Islet of Langerhans (tissue), 1 donor: ENCODE measurements around the gene STIM1.
"Not testable (repeated sequence)": the region's sequence is repeated elsewhere in the genome, so short reads cannot be mapped to it uniquely, and the experiment has no call there.

Experiments
- FAIRE-seq: peaks from one replicate; lab custom pipeline; 2011; peaks lifted over from hg19 to GRCh38; lab: Jason Lieb, UNC

STIM1 gene

DNA sequence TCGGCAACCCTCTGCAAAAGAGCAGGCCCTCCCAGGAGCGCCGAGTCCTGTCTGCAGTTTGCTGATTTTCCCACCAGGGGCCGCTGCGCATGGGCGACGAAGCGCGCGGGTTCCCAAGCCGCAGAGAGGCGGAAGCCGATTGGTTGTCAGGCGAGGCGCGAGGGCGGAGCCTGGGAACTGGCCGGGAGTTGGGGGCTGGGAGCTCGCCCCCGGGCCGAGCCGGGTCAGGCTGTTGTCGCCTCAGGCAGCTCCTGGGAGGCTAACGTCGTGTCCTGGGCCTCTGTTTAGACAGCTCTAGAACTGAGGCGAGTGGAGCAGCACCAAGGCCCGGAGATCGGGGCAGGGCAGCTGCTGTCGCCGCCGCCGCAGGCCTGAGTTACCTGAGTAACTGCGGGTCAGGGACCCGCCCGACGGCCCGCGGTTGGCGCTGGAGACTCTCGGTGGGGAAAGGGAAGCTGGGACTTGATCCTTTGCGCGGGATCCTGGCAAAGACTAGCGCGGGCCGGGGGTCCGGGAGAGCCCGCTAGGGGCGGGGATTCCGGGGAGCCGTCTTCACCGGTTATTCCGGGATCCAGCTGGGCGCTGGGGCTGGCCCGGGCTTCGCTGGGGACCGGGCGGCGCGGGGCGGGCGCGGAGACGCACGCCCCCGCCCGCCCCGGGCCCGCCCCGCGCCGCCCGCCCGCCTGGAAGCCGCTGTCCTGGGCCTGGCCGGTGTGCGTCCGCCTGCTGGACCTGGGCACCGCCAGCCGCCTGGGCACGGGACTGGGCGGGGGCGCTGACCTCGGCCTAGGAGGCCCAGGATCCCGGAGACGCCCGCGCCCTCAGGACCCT is at the start of gene STIM1:
Gene STIM1 (plus strand): TSS at position 688 of the 831 bp plus-strand sequence. CDS start 607 bp downstream, outside the sequence.
- no peak for FAIRE-seq

GRCh38 chr11:3807909-3808860 is 47.3 kb upstream of the STIM1 start, which contains the start of gene PGAP2:
PGAP2 (plus strand) TSS chr11:3808560; CDS start chr11:3811260, 2,700 bp downstream.
- no peak for FAIRE-seq

DNA sequence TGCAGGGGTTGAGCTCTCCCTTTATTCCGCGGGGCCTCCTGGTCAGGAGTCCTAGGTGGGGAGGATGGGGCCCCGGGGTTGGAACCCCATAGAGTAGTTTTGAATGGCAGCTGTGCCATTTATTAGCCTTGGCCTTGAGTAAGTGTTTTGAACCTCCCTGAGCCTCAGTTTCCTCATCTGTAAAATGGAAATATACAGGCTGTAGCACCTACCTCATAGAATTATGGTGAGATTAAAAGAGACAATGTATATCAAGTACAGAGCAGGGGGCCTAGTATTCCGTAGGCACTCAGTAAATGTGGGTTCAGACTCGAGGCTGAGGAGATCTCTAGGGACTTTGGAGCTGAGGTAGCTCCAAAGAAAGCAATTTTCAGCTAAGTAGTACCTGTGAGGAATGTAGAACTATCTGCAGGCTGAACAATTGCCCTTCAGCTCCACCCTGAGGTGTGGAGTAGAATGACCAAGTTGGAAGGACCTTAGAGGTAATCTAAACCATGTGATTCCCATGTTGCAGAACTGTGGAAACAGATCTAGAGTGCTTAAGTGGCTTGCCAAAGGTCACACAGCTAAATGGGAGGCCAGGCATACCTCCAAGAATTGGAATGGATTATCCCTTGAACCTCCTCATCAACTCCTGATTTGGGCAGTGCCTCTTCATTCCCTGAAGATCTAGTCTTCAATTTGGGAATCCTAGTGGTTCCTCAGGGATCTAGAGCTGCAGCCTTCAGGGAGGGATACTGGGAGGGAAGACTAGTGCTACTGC is 46.4 kb upstream of the STIM1 start:
- peak; percentile 55 for FAIRE-seq

DNA sequence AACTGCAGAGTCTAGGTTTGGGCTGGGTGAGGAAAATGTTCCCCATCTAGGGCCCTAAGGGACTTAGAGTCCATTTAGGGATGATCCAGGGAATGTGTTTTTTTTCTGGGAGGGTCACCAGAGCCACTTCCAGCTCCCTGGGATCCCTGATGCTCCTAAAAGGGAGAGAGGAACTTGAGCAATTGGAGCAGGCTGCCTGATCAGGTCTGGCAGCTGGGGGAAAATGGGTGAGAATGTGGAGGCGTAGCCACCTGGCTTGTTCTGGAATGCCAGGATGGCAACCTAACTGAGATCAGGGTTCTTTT is 45.9 kb upstream of the STIM1 start:
- FAIRE-seq: no peak

DNA sequence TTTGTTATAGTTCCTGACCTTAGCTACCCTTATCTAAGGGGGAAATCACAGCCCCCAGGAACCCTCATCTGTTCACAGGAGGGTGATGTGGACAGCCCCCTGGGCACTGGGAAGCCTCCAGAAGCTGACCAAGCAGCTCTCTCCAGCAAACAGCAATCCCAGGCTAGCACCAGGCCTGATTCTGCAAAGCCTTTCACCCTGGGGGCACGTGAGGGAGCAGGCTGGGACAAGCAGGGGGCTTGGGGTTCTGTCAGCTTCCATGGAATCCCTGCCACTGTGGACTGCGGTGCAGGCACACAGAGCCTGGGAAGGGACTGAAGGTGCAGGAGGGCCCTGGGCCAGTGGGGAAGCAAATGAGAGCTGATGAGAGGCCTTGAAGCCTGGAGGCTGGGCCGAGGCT is 45.0 kb upstream of the STIM1 start:
- FAIRE-seq: no peak

GRCh38 chr11:3810951-3811350 is 44.5 kb upstream of the STIM1 start:
- no peak for FAIRE-seq

DNA sequence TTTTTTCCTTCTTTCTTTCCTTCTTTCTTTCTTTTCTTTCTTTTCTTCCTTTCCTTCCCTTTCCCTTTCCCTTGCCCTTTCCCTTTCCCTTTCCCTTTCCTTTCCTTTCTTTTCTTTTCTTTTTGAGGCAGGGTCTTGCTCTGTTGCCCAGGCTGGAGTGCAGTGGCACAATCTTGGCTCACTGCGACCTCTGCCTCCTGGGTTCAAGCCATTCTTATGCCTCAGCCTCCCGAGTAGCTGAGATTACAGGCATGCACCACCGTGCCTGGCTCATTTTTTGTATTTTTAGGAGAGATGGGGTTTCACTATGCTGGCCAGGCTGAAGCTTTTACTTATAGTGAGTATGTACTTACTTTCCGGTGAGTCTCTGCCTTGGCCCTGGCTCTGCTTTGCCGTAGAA is 40.6 kb upstream of the STIM1 start:
- not testable (repeated sequence) for FAIRE-seq

- no peak for FAIRE-seq
These were observed 39.6 kb upstream of the STIM1 start for GRCh38 chr11:3815845-3816244.

GRCh38 chr11:3816673-3817072 is 38.8 kb upstream of the STIM1 start:
- FAIRE-seq: no peak

- no peak for FAIRE-seq
These were observed 38.2 kb upstream of the STIM1 start for GRCh38 chr11:3817181-3817800.

DNA sequence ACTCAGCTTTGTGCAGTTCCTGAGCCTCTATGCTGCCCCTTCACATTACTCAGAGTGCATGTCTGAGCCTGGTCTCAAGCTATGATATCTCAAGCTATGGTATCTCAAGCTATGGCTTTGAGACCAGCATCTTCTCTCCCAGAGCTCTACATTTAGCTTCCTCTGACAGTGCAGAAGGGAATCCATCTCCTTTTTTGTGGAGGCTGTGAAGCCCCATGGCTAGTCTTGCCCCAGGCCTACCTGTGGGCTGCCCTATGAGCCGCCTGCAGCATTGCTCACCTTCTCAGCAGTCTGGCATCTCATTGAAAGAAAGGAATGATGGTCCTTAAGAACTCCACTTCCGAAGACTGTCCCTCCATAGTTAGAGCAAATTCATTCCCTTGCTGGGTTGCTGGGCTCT is 34.5 kb upstream of the STIM1 start:
- FAIRE-seq: no peak

GRCh38 chr11:3822312-3822711 is 33.2 kb upstream of the STIM1 start:
- FAIRE-seq: no peak

DNA sequence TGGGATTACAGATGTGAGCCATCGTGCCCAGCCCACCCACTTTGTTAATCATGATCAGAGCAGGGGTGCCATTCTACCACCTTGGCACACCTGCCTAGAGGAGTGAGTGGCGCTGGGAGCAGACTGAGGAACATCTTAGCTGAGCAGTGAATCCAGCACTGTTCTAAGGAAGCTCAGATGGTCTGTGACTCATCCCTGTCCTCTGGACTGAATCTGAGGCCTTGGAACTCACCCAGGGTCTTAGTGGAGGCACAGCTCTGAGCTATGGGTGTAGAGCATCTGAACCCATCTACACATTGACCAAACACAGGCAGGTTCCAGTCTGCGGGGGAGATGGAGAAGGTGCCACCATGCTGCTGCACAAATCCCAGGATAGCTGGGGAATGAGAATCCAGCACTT is 32.2 kb upstream of the STIM1 start:
- FAIRE-seq: no peak

- no peak for FAIRE-seq
These were observed 31.5 kb upstream of the STIM1 start for GRCh38 chr11:3823762-3824506.

GRCh38 chr11:3824714-3825472 is 30.6 kb upstream of the STIM1 start:
- FAIRE-seq: no peak

GRCh38 chr11:3825473-3826154 is 29.9 kb upstream of the STIM1 start:
- no peak for FAIRE-seq

DNA sequence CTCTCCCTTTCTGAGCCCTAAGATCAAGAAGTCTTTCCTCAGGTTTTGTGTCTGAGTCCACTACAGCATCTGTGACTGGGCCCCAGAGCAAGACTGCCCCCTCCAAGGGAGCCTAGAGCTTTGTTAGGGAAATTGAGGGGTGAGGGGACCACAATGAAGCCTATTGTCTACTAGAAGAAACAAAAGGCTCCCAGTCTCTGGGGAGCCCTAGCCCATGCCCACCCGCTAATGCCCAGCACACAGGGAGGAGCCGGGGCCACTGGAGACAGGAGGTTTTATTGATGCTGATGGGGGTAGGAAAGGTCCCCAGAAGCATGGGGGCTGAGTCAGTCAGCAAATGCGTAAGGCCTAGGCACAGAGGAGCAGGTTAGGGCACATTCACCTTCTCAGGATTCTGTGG is 28.7 kb upstream of the STIM1 start:
- no peak for FAIRE-seq

- no peak for FAIRE-seq
These were observed 27.9 kb upstream of the STIM1 start for GRCh38 chr11:3827434-3828186.

DNA sequence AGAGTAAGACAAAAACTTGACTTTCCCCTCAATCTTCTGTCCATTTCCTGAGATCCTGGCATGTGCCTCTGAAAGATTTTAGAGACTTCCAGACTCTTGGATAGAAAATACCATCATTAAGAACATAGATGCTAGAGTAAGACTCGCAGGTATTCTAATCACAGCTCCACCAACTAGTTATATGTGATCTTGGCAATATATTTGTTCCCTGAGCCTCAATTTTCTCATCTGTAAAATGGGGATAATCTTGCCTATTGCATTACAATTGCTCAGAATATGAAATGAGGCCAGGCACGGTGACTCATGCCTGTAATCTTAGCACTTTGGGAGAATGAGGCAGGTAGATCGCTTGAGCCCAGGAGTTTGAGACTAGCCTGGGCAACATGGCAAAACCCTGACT is 25.4 kb upstream of the STIM1 start:
- no peak for FAIRE-seq
